Measurements from ENCODE around the gene CCDC148.

DNA sequence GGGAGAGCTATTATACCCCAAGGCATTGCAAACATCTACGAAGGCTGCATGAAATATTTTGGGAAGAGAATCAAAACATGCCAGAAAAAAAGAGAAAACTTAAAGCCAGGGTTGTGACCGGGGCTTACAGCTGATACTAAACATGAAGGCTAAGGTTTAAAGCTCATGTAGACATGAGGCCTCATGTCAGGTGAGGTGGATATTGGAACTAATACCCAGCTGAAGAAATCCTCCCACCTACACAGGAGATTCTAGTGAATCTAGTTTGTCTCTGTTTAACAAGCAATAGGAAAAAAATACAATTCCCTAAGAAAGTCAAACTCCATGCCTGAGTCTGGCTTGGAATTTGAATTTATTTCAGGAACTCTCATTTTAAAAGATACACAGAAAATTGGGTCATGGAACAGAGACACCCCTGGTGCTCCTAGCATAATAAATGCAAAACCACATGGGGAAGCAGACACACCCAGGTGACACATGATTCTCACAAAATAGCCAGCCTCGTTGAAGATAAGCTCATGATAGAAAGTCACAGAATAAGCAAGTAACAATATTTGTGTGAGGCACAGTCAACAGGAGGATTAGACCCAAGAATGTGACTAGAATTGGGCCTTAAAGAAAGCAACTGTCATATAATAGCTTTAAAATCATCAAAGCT is 312.7 kb downstream of the CCDC148 start:
- TF ChIP-seq, protein P1, sequence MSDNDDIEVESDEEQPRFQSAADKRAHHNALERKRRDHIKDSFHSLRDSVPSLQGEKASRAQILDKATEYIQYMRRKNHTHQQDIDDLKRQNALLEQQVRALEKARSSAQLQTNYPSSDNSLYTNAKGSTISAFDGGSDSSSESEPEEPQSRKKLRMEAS (IDR thresholded peaks at IDR 0.05), result no peak
- no peak for TF ChIP-seq TEAD4 (IDR thresholded peaks at IDR 0.05)
- TF ChIP-seq TAF1 (IDR thresholded peaks at IDR 0.05; ENCODE audit: low read depth), result no peak
- TF ChIP-seq, protein P2, sequence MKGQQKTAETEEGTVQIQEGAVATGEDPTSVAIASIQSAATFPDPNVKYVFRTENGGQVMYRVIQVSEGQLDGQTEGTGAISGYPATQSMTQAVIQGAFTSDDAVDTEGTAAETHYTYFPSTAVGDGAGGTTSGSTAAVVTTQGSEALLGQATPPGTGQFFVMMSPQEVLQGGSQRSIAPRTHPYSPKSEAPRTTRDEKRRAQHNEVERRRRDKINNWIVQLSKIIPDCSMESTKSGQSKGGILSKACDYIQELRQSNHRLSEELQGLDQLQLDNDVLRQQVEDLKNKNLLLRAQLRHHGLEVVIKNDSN (IDR thresholded peaks at IDR 0.05), result no peak
- no peak for TF ChIP-seq YY1 (IDR thresholded peaks at IDR 0.05; ENCODE audit: low read depth)
- TF ChIP-seq, protein P3, sequence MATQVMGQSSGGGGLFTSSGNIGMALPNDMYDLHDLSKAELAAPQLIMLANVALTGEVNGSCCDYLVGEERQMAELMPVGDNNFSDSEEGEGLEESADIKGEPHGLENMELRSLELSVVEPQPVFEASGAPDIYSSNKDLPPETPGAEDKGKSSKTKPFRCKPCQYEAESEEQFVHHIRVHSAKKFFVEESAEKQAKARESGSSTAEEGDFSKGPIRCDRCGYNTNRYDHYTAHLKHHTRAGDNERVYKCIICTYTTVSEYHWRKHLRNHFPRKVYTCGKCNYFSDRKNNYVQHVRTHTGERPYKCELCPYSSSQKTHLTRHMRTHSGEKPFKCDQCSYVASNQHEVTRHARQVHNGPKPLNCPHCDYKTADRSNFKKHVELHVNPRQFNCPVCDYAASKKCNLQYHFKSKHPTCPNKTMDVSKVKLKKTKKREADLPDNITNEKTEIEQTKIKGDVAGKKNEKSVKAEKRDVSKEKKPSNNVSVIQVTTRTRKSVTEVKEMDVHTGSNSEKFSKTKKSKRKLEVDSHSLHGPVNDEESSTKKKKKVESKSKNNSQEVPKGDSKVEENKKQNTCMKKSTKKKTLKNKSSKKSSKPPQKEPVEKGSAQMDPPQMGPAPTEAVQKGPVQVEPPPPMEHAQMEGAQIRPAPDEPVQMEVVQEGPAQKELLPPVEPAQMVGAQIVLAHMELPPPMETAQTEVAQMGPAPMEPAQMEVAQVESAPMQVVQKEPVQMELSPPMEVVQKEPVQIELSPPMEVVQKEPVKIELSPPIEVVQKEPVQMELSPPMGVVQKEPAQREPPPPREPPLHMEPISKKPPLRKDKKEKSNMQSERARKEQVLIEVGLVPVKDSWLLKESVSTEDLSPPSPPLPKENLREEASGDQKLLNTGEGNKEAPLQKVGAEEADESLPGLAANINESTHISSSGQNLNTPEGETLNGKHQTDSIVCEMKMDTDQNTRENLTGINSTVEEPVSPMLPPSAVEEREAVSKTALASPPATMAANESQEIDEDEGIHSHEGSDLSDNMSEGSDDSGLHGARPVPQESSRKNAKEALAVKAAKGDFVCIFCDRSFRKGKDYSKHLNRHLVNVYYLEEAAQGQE (IDR thresholded peaks at IDR 0.05; ENCODE audit: low read depth), result no peak

All from Ishikawa (cell line).